Ishikawa (cell line): ENCODE results near the gene CAMSAP3.

Experiments used
- CEBPB ChIP-seq: IDR thresholded peaks from 2 replicates; pipeline ENCODE4 v1.6.1; 2012
- EP300 ChIP-seq: IDR thresholded peaks from 2 replicates; pipeline ENCODE4 v1.6.1; 2012; ENCODE audit warnings: borderline replicate concordance
- NFIC ChIP-seq: IDR thresholded peaks from 2 replicates; pipeline ENCODE4 v1.6.1; 2012
- RAD21 ChIP-seq: IDR thresholded peaks from 2 replicates; pipeline ENCODE4 v1.6.1; 2012; ENCODE audit warnings: low read depth
- TEAD4 ChIP-seq: IDR thresholded peaks from 2 replicates; pipeline ENCODE4 v1.6.1; 2012
- YY1 ChIP-seq: IDR thresholded peaks from 2 replicates; pipeline ENCODE4 v1.6.1; 2012; ENCODE audit warnings: low read depth
- ZBTB7A ChIP-seq: IDR thresholded peaks from 2 replicates; pipeline ENCODE4 v1.6.1; 2012; ENCODE audit warnings: low read depth
- TF ChIP-seq, protein P1 (sequence below): IDR thresholded peaks from 2 replicates; pipeline ENCODE4 v1.6.1; 2012
- TF ChIP-seq, protein P2 (sequence below): IDR thresholded peaks from 2 replicates; pipeline ENCODE4 v1.6.1; 2012; ENCODE audit warnings: low read depth, mild to moderate bottlenecking

DNA sequence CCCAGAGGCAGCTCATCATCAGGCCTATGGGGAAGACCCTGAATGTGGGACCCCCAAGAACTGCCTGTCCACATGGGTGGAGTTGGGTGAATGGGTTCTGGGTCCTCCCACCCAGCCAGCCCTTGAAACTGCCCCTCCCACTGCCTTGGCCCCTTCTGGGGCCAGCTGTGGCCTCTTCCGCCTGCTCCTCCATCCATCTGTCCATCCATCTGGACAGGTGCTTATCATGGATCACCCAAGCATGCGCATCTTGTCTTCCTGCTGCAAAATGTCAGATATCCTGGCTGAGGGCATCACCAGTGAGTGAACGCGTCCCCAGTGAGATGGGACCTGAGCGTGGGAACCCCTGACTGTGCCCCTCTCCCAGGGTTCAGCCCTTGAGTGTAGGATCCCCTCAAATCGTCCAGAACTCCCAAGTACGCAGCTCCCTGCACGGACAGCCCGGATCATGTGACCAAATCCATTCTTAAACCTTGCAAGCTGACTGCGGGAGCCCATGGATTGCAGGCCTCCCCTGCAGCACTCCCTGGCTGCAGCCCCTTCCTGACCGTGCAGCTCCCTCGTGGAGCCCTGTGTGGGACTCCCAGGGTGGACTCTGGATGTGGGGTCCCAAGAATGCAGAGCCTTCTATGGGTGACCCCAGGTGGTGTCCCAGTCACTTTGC is 43.3 kb downstream of the CAMSAP3 start:
- no peak for TF ChIP-seq RAD21
- TF ChIP-seq, protein P1, sequence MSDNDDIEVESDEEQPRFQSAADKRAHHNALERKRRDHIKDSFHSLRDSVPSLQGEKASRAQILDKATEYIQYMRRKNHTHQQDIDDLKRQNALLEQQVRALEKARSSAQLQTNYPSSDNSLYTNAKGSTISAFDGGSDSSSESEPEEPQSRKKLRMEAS, result no peak
- TF ChIP-seq ZBTB7A, result no peak
- no peak for TF ChIP-seq YY1
- no peak for TF ChIP-seq CEBPB
- no peak for TF ChIP-seq EP300
- TF ChIP-seq, protein P2, sequence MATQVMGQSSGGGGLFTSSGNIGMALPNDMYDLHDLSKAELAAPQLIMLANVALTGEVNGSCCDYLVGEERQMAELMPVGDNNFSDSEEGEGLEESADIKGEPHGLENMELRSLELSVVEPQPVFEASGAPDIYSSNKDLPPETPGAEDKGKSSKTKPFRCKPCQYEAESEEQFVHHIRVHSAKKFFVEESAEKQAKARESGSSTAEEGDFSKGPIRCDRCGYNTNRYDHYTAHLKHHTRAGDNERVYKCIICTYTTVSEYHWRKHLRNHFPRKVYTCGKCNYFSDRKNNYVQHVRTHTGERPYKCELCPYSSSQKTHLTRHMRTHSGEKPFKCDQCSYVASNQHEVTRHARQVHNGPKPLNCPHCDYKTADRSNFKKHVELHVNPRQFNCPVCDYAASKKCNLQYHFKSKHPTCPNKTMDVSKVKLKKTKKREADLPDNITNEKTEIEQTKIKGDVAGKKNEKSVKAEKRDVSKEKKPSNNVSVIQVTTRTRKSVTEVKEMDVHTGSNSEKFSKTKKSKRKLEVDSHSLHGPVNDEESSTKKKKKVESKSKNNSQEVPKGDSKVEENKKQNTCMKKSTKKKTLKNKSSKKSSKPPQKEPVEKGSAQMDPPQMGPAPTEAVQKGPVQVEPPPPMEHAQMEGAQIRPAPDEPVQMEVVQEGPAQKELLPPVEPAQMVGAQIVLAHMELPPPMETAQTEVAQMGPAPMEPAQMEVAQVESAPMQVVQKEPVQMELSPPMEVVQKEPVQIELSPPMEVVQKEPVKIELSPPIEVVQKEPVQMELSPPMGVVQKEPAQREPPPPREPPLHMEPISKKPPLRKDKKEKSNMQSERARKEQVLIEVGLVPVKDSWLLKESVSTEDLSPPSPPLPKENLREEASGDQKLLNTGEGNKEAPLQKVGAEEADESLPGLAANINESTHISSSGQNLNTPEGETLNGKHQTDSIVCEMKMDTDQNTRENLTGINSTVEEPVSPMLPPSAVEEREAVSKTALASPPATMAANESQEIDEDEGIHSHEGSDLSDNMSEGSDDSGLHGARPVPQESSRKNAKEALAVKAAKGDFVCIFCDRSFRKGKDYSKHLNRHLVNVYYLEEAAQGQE, result no peak
- TF ChIP-seq NFIC, result no peak
- no peak for TF ChIP-seq TEAD4
